ENCODE measurements around the gene STX16. TPM values are rescaled to one million over a fixed set of nuclear protein-coding genes. Genes with fewer than 3 reads are reported as not detected.

The STX16 gene
- total RNA-seq, 1 experiment from 2014 or later: 89.1 TPM

DNA sequence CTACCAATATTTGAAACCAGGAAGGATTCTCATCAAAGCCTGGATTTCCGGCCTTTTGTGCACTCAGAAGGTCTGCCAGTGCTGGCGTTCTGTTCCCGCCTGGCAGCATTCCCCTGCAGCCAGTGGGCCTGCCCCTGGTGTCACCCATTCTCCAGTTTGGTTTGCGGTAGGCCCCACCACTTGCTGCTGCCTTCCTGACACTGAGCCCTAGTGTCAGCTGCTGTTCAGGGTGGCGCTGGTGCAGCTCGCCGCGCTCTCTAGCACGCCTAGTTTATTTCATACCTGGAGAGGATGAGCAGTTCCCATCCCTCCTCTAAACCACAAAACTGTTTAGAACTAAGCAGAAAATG lies 51.1 kb downstream of the STX16 start (continued):
- TF ChIP-seq, protein P1, sequence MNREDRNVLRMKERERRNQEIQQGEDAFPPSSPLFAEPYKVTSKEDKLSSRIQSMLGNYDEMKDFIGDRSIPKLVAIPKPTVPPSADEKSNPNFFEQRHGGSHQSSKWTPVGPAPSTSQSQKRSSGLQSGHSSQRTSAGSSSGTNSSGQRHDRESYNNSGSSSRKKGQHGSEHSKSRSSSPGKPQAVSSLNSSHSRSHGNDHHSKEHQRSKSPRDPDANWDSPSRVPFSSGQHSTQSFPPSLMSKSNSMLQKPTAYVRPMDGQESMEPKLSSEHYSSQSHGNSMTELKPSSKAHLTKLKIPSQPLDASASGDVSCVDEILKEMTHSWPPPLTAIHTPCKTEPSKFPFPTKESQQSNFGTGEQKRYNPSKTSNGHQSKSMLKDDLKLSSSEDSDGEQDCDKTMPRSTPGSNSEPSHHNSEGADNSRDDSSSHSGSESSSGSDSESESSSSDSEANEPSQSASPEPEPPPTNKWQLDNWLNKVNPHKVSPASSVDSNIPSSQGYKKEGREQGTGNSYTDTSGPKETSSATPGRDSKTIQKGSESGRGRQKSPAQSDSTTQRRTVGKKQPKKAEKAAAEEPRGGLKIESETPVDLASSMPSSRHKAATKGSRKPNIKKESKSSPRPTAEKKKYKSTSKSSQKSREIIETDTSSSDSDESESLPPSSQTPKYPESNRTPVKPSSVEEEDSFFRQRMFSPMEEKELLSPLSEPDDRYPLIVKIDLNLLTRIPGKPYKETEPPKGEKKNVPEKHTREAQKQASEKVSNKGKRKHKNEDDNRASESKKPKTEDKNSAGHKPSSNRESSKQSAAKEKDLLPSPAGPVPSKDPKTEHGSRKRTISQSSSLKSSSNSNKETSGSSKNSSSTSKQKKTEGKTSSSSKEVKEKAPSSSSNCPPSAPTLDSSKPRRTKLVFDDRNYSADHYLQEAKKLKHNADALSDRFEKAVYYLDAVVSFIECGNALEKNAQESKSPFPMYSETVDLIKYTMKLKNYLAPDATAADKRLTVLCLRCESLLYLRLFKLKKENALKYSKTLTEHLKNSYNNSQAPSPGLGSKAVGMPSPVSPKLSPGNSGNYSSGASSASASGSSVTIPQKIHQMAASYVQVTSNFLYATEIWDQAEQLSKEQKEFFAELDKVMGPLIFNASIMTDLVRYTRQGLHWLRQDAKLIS (CRISPR knock-in tag; IDR thresholded peaks at IDR 0.05; ENCODE audit: borderline replicate concordance): no peak
- TF ChIP-seq MAX (CRISPR knock-in tag; IDR thresholded peaks at IDR 0.05) (no peak), ZNF416 (CRISPR knock-in tag; IDR thresholded peaks at IDR 0.05) (no peak), ZNF281 (CRISPR knock-in tag; IDR thresholded peaks at IDR 0.05) (no peak), TP53 (CRISPR knock-in tag; IDR thresholded peaks at IDR 0.05) (no peak), ETV6 (CRISPR knock-in tag; IDR thresholded peaks at IDR 0.05) (no peak)
- TF ChIP-seq, protein P2, sequence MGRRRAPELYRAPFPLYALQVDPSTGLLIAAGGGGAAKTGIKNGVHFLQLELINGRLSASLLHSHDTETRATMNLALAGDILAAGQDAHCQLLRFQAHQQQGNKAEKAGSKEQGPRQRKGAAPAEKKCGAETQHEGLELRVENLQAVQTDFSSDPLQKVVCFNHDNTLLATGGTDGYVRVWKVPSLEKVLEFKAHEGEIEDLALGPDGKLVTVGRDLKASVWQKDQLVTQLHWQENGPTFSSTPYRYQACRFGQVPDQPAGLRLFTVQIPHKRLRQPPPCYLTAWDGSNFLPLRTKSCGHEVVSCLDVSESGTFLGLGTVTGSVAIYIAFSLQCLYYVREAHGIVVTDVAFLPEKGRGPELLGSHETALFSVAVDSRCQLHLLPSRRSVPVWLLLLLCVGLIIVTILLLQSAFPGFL (CRISPR knock-in tag; IDR thresholded peaks at IDR 0.05; ENCODE audit: borderline replicate concordance): no peak
- TF ChIP-seq, protein P3, sequence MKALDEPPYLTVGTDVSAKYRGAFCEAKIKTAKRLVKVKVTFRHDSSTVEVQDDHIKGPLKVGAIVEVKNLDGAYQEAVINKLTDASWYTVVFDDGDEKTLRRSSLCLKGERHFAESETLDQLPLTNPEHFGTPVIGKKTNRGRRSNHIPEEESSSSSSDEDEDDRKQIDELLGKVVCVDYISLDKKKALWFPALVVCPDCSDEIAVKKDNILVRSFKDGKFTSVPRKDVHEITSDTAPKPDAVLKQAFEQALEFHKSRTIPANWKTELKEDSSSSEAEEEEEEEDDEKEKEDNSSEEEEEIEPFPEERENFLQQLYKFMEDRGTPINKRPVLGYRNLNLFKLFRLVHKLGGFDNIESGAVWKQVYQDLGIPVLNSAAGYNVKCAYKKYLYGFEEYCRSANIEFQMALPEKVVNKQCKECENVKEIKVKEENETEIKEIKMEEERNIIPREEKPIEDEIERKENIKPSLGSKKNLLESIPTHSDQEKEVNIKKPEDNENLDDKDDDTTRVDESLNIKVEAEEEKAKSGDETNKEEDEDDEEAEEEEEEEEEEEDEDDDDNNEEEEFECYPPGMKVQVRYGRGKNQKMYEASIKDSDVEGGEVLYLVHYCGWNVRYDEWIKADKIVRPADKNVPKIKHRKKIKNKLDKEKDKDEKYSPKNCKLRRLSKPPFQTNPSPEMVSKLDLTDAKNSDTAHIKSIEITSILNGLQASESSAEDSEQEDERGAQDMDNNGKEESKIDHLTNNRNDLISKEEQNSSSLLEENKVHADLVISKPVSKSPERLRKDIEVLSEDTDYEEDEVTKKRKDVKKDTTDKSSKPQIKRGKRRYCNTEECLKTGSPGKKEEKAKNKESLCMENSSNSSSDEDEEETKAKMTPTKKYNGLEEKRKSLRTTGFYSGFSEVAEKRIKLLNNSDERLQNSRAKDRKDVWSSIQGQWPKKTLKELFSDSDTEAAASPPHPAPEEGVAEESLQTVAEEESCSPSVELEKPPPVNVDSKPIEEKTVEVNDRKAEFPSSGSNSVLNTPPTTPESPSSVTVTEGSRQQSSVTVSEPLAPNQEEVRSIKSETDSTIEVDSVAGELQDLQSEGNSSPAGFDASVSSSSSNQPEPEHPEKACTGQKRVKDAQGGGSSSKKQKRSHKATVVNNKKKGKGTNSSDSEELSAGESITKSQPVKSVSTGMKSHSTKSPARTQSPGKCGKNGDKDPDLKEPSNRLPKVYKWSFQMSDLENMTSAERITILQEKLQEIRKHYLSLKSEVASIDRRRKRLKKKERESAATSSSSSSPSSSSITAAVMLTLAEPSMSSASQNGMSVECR (CRISPR knock-in tag; IDR thresholded peaks at IDR 0.05; ENCODE audit: borderline replicate concordance): no peak
- TF ChIP-seq, protein P4, sequence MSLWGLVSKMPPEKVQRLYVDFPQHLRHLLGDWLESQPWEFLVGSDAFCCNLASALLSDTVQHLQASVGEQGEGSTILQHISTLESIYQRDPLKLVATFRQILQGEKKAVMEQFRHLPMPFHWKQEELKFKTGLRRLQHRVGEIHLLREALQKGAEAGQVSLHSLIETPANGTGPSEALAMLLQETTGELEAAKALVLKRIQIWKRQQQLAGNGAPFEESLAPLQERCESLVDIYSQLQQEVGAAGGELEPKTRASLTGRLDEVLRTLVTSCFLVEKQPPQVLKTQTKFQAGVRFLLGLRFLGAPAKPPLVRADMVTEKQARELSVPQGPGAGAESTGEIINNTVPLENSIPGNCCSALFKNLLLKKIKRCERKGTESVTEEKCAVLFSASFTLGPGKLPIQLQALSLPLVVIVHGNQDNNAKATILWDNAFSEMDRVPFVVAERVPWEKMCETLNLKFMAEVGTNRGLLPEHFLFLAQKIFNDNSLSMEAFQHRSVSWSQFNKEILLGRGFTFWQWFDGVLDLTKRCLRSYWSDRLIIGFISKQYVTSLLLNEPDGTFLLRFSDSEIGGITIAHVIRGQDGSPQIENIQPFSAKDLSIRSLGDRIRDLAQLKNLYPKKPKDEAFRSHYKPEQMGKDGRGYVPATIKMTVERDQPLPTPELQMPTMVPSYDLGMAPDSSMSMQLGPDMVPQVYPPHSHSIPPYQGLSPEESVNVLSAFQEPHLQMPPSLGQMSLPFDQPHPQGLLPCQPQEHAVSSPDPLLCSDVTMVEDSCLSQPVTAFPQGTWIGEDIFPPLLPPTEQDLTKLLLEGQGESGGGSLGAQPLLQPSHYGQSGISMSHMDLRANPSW (CRISPR knock-in tag; conservative IDR thresholded peaks at IDR 0.05; ENCODE audit: low read depth): no peak

Measured in WTC11 (cell line).